K562 (cell line): ENCODE data around the gene NFIC. TPM values are rescaled to one million over a fixed set of nuclear protein-coding genes. Genes with fewer than 3 reads are reported as not detected.

Experiments used
- AFF4 ChIP-seq: sonication (generic); formaldehyde crosslinking; IDR thresholded peaks from 2 replicates; pipeline ENCODE4 v1.8.0; 2023; ENCODE audit warnings: mild to moderate bottlenecking, missing genetic modification reagents
- BACH1 ChIP-seq: fragments of 200-800 bp; sonication (Bioruptor generic); IDR thresholded peaks from 2 replicates; pipeline ENCODE4 v1.6.1; 2016; ENCODE audit warnings: missing genetic modification characterization, missing compliant biosample characterization
- CHD2 ChIP-seq: IDR thresholded peaks from 2 replicates; pipeline ENCODE4 v1.6.1; 2011; ENCODE audit warnings: low read depth, low read length
- CREBBP ChIP-seq: IDR thresholded peaks from one replicate; pipeline ENCODE4 v1.6.1; 2012; ENCODE audit warnings: low read depth, mild to moderate bottlenecking, control low read depth, inconsistent platforms, low read length
- CTCFL ChIP-seq: IDR thresholded peaks from 2 replicates; pipeline ENCODE4 v1.6.1; 2011; ENCODE audit warnings: borderline replicate concordance, low read depth, mild to moderate bottlenecking, moderate library complexity, low read length; ENCODE audit not compliant: insufficient read depth, poor library complexity, severe bottlenecking
- ELF2 ChIP-seq: fragments of 250-450 bp; sonication (Bioruptor Pico); IDR thresholded peaks from 2 replicates; pipeline ENCODE4 v1.5.0; 2021; ENCODE audit warnings: mild to moderate bottlenecking
- ILK ChIP-seq: fragments of 450-650 bp; IDR thresholded peaks from 2 replicates; pipeline ENCODE4 v1.6.1; 2016; ENCODE audit warnings: missing genetic modification characterization, low read depth, mild to moderate bottlenecking, missing compliant biosample characterization, moderate library complexity, borderline replicate concordance
- MEIS2 ChIP-seq: fragments of 450-650 bp; IDR thresholded peaks from 2 replicates; pipeline ENCODE4 v1.6.1; 2014; ENCODE audit warnings: mild to moderate bottlenecking; ENCODE audit not compliant: partially characterized antibody
- NCOA4 ChIP-seq: fragments of 450-650 bp; IDR thresholded peaks from 2 replicates; pipeline ENCODE4 v1.6.1; 2018; ENCODE audit warnings: mild to moderate bottlenecking; ENCODE audit not compliant: partially characterized antibody
- TEAD1 ChIP-seq, 2 experiments: fragments of 450-650 bp in 1 of 2; sonication (generic) in 1 of 2; formaldehyde crosslinking; IDR thresholded peaks; 2 replicates each; pipeline versions ENCODE4 v1.4.0 to v1.8.0; 2020 to 2022; ENCODE audit warnings: mild to moderate bottlenecking in 2 of 2, missing genetic modification reagents in 1 of 2
- TEAD2 ChIP-seq: fragments of 450-650 bp; IDR thresholded peaks from 2 replicates; pipeline ENCODE4 v1.6.1; 2016; ENCODE audit warnings: missing genetic modification characterization, control low read depth, missing compliant biosample characterization
- ZFP30 ChIP-seq: fragments of 250-450 bp; sonication (Bioruptor Pico); IDR thresholded peaks from 2 replicates; pipeline ENCODE4 v1.8.0; 2022; ENCODE audit warnings: moderate library complexity, mild to moderate bottlenecking, inconsistent platforms, borderline replicate concordance
- ZNF239 ChIP-seq: fragments of 250-450 bp; sonication (Bioruptor Pico); IDR thresholded peaks from 2 replicates; pipeline ENCODE4 v1.4.0; 2020; ENCODE audit warnings: mild to moderate bottlenecking
- ZNF444 ChIP-seq: fragments of 250-450 bp; sonication (Bioruptor Pico); IDR thresholded peaks from 2 replicates; pipeline ENCODE4 v1.4.0; 2020; ENCODE audit warnings: mild to moderate bottlenecking, moderate library complexity
- polyA plus RNA-seq, 8 experiments: library from polyadenylated mRNA; depleted of rRNA in 4 of 8; stranded (reverse) in 5 of 8; unstranded in 3 of 8; fragments of >200 nt; fragmentation: Nextera tagmentation in 2 of 8; fragmentation: Illumina TruSeq in 1 of 8; extraction: Ambion mirVana in 2 of 8; extraction: Trizol in 1 of 8; gene quantifications; 2 replicates each; pipeline versions ENCODE4 v1.2.1 to v1.2.3, GENCODE V29; 2011 to 2014; ENCODE audit warnings: inconsistent platforms in 1 of 8, missing spikeins in 1 of 8
- total RNA-seq, 7 experiments: library from RNA; depleted of rRNA in 6 of 7; stranded (reverse); fragments of >200 nt in 6 of 7; fragmentation: Illumina TruSeq in 2 of 7; extraction: Trizol in 2 of 7; gene quantifications; 2 replicates each; pipeline versions ENCODE4 v1.2.1 to v1.2.3, GENCODE V29; 2011 to 2021; ENCODE audit warnings: low replicate concordance in 1 of 7
- TF ChIP-seq, protein P1 (sequence below): sonication (generic); formaldehyde crosslinking; IDR thresholded peaks from 2 replicates; pipeline ENCODE4 v1.8.1; 2022; ENCODE audit warnings: missing genetic modification reagents
- TF ChIP-seq, protein P2 (sequence below), 2 experiments: fragments of 450-650 bp; conservative IDR thresholded peaks; 2 replicates each; pipeline ENCODE4 v1.6.1; 2017; ENCODE audit warnings: mild to moderate bottlenecking in 2 of 2, moderate library complexity in 2 of 2
- TF ChIP-seq, protein P3 (sequence below): sonication (generic); formaldehyde crosslinking; IDR thresholded peaks from 2 replicates; pipeline ENCODE4 v1.8.0; 2022; ENCODE audit warnings: mild to moderate bottlenecking, missing genetic modification reagents

Gene NFIC
- total and polyA plus RNA-seq, 9 of the 15 experiments (the other 6 are each of a cell fraction or from before 2014, with no cell fraction given), result 0.71 to 62.1 (median 6.9) TPM

GRCh38 chr19:3365836-3366752, at the start of gene NFIC (continued):
- TF ChIP-seq ELF2, result no peak
- TF ChIP-seq AFF4 (CRISPR knock-in tag), result no peak
- TF ChIP-seq CTCFL, result no peak
- TF ChIP-seq TEAD1 (CRISPR knock-in tag; IDR thresholded peaks at IDR 0.05), result no peak
- no peak for TF ChIP-seq ILK (tag)
- no peak for TF ChIP-seq MEIS2
- TF ChIP-seq CREBBP, result no peak
- TF ChIP-seq, protein P1, sequence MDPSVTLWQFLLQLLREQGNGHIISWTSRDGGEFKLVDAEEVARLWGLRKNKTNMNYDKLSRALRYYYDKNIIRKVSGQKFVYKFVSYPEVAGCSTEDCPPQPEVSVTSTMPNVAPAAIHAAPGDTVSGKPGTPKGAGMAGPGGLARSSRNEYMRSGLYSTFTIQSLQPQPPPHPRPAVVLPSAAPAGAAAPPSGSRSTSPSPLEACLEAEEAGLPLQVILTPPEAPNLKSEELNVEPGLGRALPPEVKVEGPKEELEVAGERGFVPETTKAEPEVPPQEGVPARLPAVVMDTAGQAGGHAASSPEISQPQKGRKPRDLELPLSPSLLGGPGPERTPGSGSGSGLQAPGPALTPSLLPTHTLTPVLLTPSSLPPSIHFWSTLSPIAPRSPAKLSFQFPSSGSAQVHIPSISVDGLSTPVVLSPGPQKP (CRISPR knock-in tag), result no peak
- TF ChIP-seq, protein P2, sequence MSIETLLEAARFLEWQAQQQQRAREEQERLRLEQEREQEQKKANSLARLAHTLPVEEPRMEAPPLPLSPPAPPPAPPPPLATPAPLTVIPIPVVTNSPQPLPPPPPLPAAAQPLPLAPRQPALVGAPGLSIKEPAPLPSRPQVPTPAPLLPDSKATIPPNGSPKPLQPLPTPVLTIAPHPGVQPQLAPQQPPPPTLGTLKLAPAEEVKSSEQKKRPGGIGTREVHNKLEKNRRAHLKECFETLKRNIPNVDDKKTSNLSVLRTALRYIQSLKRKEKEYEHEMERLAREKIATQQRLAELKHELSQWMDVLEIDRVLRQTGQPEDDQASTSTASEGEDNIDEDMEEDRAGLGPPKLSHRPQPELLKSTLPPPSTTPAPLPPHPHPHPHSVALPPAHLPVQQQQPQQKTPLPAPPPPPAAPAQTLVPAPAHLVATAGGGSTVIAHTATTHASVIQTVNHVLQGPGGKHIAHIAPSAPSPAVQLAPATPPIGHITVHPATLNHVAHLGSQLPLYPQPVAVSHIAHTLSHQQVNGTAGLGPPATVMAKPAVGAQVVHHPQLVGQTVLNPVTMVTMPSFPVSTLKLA (conservative IDR thresholded peaks at IDR 0.05), result peak; percentile 22 to 36; a peak in 2 of 4 replicates
- TF ChIP-seq, protein P3, sequence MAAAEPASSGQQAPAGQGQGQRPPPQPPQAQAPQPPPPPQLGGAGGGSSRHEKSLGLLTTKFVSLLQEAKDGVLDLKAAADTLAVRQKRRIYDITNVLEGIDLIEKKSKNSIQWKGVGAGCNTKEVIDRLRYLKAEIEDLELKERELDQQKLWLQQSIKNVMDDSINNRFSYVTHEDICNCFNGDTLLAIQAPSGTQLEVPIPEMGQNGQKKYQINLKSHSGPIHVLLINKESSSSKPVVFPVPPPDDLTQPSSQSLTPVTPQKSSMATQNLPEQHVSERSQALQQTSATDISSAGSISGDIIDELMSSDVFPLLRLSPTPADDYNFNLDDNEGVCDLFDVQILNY (CRISPR knock-in tag), result no peak
- TF ChIP-seq TEAD2, result no peak
- peak; percentile 67; the same call in 1 of the 2 replicates for TF ChIP-seq ZNF444 (CRISPR knock-in tag)
- TF ChIP-seq BACH1 (tag), result no peak
- peak; percentile 38 for TF ChIP-seq NCOA4
- TF ChIP-seq ZFP30 (CRISPR knock-in tag), result no peak
- no peak for TF ChIP-seq CHD2
- TF ChIP-seq ZNF239 (CRISPR knock-in tag), result no peak
